NCI-H2227 treated with DMSO at 0.1 percent for 48 hours (cell line): ENCODE measurements around the gene CDC45.
"Not testable (repeated sequence)": the region's sequence is repeated elsewhere in the genome, so short reads cannot be mapped to it uniquely, and the experiment has no call there.

Experiments used
- DNase-seq: peaks from one replicate; lab custom pipeline; 2025; lab: John Stamatoyannopoulos, UW

The CDC45 gene

GRCh38 chr22:19530751-19531150, 51.0 kb downstream of the CDC45 start:
- DNase-seq = no peak

- not testable (repeated sequence) for DNase-seq
These were observed 51.6 kb downstream of the CDC45 start for GRCh38 chr22:19531327-19531726.

GRCh38 chr22:19533049-19533626, 53.4 kb downstream of the CDC45 start:
- no peak for DNase-seq

GRCh38 chr22:19533857-19534256, 54.1 kb downstream of the CDC45 start:
- no peak for DNase-seq

GRCh38 chr22:19535001-19535400, 55.3 kb downstream of the CDC45 start:
- no peak for DNase-seq

GRCh38 chr22:19536564-19536963, 56.8 kb downstream of the CDC45 start:
- no peak for DNase-seq

GRCh38 chr22:19537941-19538488, 58.3 kb downstream of the CDC45 start:
- no peak for DNase-seq

- no peak for DNase-seq
These were observed 60.7 kb downstream of the CDC45 start for GRCh38 chr22:19540394-19540793.

GRCh38 chr22:19543970-19544708, 64.4 kb downstream of the CDC45 start:
- no peak for DNase-seq

- no peak for DNase-seq
These were observed 66.2 kb downstream of the CDC45 start for GRCh38 chr22:19545935-19546207.

GRCh38 chr22:19546680-19547079, 67.0 kb downstream of the CDC45 start:
- no peak for DNase-seq

- no peak for DNase-seq
These were observed 67.9 kb downstream of the CDC45 start for GRCh38 chr22:19547620-19548019.

- DNase-seq = not testable (repeated sequence)
These were observed 68.7 kb downstream of the CDC45 start for GRCh38 chr22:19548427-19548826.

GRCh38 chr22:19548964-19549363, 69.2 kb downstream of the CDC45 start:
- DNase-seq = no peak

- no peak for DNase-seq
These were observed 69.7 kb downstream of the CDC45 start for GRCh38 chr22:19549428-19549827.

GRCh38 chr22:19550382-19550781, 70.7 kb downstream of the CDC45 start:
- no peak for DNase-seq

GRCh38 chr22:19553201-19553600, 73.5 kb downstream of the CDC45 start:
- DNase-seq = no peak

- no peak for DNase-seq
These were observed 75.2 kb downstream of the CDC45 start for GRCh38 chr22:19554834-19555404.

- DNase-seq = no peak
These were observed 75.9 kb downstream of the CDC45 start for GRCh38 chr22:19555651-19556050.

GRCh38 chr22:19556963-19557545, 77.3 kb downstream of the CDC45 start:
- no peak for DNase-seq

- DNase-seq = no peak
These were observed 79.6 kb downstream of the CDC45 start for GRCh38 chr22:19559324-19559811.

GRCh38 chr22:19559956-19560355, 80.2 kb downstream of the CDC45 start:
- no peak for DNase-seq
